SK-N-SH treated with all-trans-retinoic acid at 6 μM for 48 hours (cell line): ENCODE measurements around the gene IKZF3.

Experiments used
- ATAC-seq: fragments of 200-7000 bp; cut with Tn5 transposase; 3 replicates; pipeline ENCODE4 v1.9.1; 2020; ENCODE audit warnings: mild to moderate bottlenecking, moderate library complexity
- ARNTL ChIP-seq: fragments of 450-650 bp; formaldehyde crosslinking; IDR thresholded peaks from 2 replicates; pipeline ENCODE4 v1.5.0; 2020; ENCODE audit warnings: low read depth, mild to moderate bottlenecking, moderate library complexity, borderline replicate concordance
- BACH2 ChIP-seq: fragments of 250-450 bp; sonication (Bioruptor Pico); IDR thresholded peaks from 2 replicates; pipeline ENCODE4 v1.9.0; 2021; ENCODE audit warnings: mild to moderate bottlenecking, borderline replicate concordance
- CREB5 ChIP-seq: fragments of 250-450 bp; sonication (Bioruptor Pico); IDR thresholded peaks from 2 replicates; pipeline ENCODE4 v1.5.1; 2020; ENCODE audit warnings: low read depth, mild to moderate bottlenecking, moderate library complexity
- CSDC2 ChIP-seq: fragments of 250-450 bp; sonication (Bioruptor Pico); IDR thresholded peaks from 2 replicates; pipeline ENCODE4 v1.5.0; 2020; ENCODE audit warnings: mild to moderate bottlenecking, moderate library complexity
- CSRNP3 ChIP-seq: fragments of 250-450 bp; sonication (Bioruptor Pico); IDR thresholded peaks from 2 replicates; pipeline ENCODE4 v1.5.1; 2021; ENCODE audit warnings: mild to moderate bottlenecking, moderate library complexity
- ESRRG ChIP-seq: fragments of 250-450 bp; sonication (Bioruptor Pico); IDR thresholded peaks from 2 replicates; pipeline ENCODE4 v1.6.1; 2021; ENCODE audit warnings: mild to moderate bottlenecking
- OSR1 ChIP-seq: fragments of 250-450 bp; sonication (Bioruptor Pico); IDR thresholded peaks from 2 replicates; pipeline ENCODE4 v1.8.0; 2022; ENCODE audit warnings: moderate library complexity, mild to moderate bottlenecking, inconsistent platforms
- PATZ1 ChIP-seq: fragments of 250-450 bp; sonication (Bioruptor Pico); IDR thresholded peaks from 2 replicates; pipeline ENCODE4 v1.8.0; 2020; ENCODE audit warnings: mild to moderate bottlenecking, moderate library complexity, borderline replicate concordance
- PPARA ChIP-seq: fragments of 250-450 bp; sonication (Bioruptor Pico); IDR thresholded peaks from 2 replicates; pipeline ENCODE4 v1.5.0; 2020; ENCODE audit warnings: mild to moderate bottlenecking, borderline replicate concordance
- TCF4 ChIP-seq: fragments of 250-450 bp; sonication (Bioruptor Pico); IDR thresholded peaks from 2 replicates; pipeline ENCODE4 v1.8.0; 2021; ENCODE audit warnings: mild to moderate bottlenecking, moderate library complexity, borderline replicate concordance
- TOX ChIP-seq: fragments of 250-450 bp; sonication (Bioruptor Pico); IDR thresholded peaks from 2 replicates; pipeline ENCODE4 v1.8.0; 2021; ENCODE audit warnings: mild to moderate bottlenecking, moderate library complexity, borderline replicate concordance
- ZC3H10 ChIP-seq: fragments of 250-450 bp; sonication (Bioruptor Pico); IDR thresholded peaks from 2 replicates; pipeline ENCODE4 v1.5.1; 2021; ENCODE audit warnings: mild to moderate bottlenecking, moderate library complexity
- ZFP30 ChIP-seq: fragments of 450-650 bp; formaldehyde crosslinking; IDR thresholded peaks from 2 replicates; pipeline ENCODE4 v1.5.0; 2022; ENCODE audit warnings: mild to moderate bottlenecking, moderate library complexity
- ZNF565 ChIP-seq: fragments of 450-650 bp; formaldehyde crosslinking; conservative IDR thresholded peaks from 2 replicates; pipeline ENCODE4 v1.5.0; 2020; ENCODE audit warnings: low read depth, mild to moderate bottlenecking, moderate library complexity
- ZNF70 ChIP-seq: fragments of 450-650 bp; formaldehyde crosslinking; IDR thresholded peaks from 2 replicates; pipeline ENCODE4 v1.5.0; 2020; ENCODE audit warnings: mild to moderate bottlenecking, moderate library complexity
- ZNF8 ChIP-seq: fragments of 450-650 bp; formaldehyde crosslinking; IDR thresholded peaks from 2 replicates; pipeline ENCODE4 v1.5.0; 2020; ENCODE audit warnings: mild to moderate bottlenecking, moderate library complexity
- TF ChIP-seq, protein P1 (sequence below): fragments of 250-450 bp; sonication (Bioruptor Pico); IDR thresholded peaks from 2 replicates; pipeline ENCODE4 v1.5.0; 2020; ENCODE audit warnings: mild to moderate bottlenecking, moderate library complexity
- TF ChIP-seq, protein P2 (sequence below): fragments of 250-450 bp; sonication (Bioruptor Pico); IDR thresholded peaks from 2 replicates; pipeline ENCODE4 v1.8.0; 2021; ENCODE audit warnings: low read depth, mild to moderate bottlenecking, moderate library complexity, borderline replicate concordance

IKZF3 gene

DNA sequence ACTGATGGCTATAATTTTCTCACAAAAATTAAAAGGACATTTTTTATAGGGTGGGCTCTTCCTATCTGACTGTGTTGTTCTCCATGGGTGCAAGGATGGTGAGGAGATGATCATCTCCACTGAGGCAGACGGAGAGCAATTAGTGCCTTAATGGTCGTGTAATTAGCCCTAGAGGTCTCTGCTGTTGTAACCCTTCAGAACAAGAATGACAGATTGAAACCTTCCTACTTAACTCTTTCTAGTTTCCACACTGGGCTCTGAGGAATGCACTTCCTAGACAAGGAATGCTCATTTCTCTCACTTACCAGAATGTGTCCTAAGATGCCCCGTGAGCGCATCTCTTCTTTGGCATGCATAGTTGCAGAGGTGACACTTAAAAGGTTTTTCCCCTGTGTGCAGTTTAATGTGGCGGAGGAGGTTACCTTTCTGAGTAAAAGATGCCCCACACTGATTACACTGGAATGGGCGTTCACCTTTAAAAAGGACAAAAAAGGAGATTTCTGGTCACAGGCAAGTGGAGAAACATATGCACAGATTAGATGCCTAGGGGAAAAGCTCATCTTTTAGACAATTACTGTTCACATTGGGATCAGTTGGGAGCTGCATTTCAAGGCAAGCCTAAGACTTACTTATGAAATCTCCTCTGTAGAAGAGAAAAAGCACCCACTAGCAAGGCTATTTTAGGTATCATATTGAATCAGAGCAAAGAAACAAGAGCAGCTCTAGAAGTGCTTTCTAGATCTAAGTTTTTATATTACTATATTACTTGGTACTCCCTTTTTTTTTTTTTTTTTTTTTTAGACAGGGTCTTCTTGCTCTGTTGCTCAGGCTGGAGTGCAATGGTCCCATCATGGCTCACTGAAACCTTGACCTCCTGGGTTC, 72.8 kb downstream of the IKZF3 start (continued):
- no peak for TF ChIP-seq CREB5 (CRISPR knock-in tag)

GRCh38 chr17:39787743-39788484, 76.2 kb downstream of the IKZF3 start:
- TF ChIP-seq ZC3H10 (CRISPR knock-in tag) (no peak), CSRNP3 (CRISPR knock-in tag) (no peak), ZFP30 (no peak), PATZ1 (no peak), TCF4 (CRISPR knock-in tag) (no peak)
- no peak for ATAC-seq

- ATAC-seq, result no peak
- TF ChIP-seq TOX (no peak), BACH2 (CRISPR knock-in tag) (no peak), PATZ1 (no peak), OSR1 (CRISPR knock-in tag) (no peak), ESRRG (CRISPR knock-in tag) (no peak), CSDC2 (CRISPR knock-in tag) (no peak), ZNF565 (CRISPR knock-in tag) (no peak)
- TF ChIP-seq, protein P1, sequence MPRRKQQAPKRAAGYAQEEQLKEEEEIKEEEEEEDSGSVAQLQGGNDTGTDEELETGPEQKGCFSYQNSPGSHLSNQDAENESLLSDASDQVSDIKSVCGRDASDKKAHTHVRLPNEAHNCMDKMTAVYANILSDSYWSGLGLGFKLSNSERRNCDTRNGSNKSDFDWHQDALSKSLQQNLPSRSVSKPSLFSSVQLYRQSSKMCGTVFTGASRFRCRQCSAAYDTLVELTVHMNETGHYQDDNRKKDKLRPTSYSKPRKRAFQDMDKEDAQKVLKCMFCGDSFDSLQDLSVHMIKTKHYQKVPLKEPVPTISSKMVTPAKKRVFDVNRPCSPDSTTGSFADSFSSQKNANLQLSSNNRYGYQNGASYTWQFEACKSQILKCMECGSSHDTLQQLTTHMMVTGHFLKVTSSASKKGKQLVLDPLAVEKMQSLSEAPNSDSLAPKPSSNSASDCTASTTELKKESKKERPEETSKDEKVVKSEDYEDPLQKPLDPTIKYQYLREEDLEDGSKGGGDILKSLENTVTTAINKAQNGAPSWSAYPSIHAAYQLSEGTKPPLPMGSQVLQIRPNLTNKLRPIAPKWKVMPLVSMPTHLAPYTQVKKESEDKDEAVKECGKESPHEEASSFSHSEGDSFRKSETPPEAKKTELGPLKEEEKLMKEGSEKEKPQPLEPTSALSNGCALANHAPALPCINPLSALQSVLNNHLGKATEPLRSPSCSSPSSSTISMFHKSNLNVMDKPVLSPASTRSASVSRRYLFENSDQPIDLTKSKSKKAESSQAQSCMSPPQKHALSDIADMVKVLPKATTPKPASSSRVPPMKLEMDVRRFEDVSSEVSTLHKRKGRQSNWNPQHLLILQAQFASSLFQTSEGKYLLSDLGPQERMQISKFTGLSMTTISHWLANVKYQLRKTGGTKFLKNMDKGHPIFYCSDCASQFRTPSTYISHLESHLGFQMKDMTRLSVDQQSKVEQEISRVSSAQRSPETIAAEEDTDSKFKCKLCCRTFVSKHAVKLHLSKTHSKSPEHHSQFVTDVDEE (CRISPR knock-in tag), result no peak
These were observed 77.1 kb downstream of the IKZF3 start for GRCh38 chr17:39787041-39787440.

- TF ChIP-seq PPARA, result no peak
- TF ChIP-seq ARNTL (CRISPR knock-in tag), result no peak
- TF ChIP-seq ZNF8 (CRISPR knock-in tag), result no peak
- no peak for TF ChIP-seq ZNF70 (CRISPR knock-in tag)
- TF ChIP-seq, protein P2, sequence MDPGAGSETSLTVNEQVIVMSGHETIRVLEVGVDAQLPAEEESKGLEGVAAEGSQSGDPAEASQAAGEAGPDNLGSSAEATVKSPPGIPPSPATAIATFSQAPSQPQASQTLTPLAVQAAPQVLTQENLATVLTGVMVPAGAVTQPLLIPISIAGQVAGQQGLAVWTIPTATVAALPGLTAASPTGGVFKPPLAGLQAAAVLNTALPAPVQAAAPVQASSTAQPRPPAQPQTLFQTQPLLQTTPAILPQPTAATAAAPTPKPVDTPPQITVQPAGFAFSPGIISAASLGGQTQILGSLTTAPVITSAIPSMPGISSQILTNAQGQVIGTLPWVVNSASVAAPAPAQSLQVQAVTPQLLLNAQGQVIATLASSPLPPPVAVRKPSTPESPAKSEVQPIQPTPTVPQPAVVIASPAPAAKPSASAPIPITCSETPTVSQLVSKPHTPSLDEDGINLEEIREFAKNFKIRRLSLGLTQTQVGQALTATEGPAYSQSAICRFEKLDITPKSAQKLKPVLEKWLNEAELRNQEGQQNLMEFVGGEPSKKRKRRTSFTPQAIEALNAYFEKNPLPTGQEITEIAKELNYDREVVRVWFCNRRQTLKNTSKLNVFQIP (CRISPR knock-in tag), result no peak
- TF ChIP-seq ZC3H10 (CRISPR knock-in tag), result no peak
- no peak for ATAC-seq
These were observed 81.1 kb downstream of the IKZF3 start for GRCh38 chr17:39782980-39783379.
